Aorta (tissue), 5 donors: Measurements from ENCODE around the gene RHOXF2B. TPM values are rescaled to one million over a fixed set of nuclear protein-coding genes. Genes with fewer than 3 reads are reported as not detected.
"Not testable (repeated sequence)": the region's sequence is repeated elsewhere in the genome, so short reads cannot be mapped to it uniquely, and the experiment has no call there.

Experiments used
- ATAC-seq: fragments of 200-7000 bp; cut with Tn5 transposase; one replicate; pipeline ENCODE4 v1.9.1; 2022; ENCODE audit warnings: moderate library complexity; ENCODE audit not compliant: low FRiP score
- DNase-seq, 2 donors: peaks; one replicate each; pipeline ENCODE4 v3.0.0-alpha.2; 2020
- H3K27ac ChIP-seq, 2 donors: one replicate each; pipeline ENCODE4 v1.5.1; 2013; ENCODE audit warnings: low read length in 2 of 2, mild to moderate bottlenecking in 2 of 2, moderate library complexity in 2 of 2, control low read depth in 1 of 2, inconsistent platforms in 1 of 2, low read depth in 1 of 2
- H3K27me3 ChIP-seq, 2 donors: one replicate each; pipeline ENCODE4 v1.6.1; 2013; ENCODE audit warnings: control low read depth in 1 of 2, low read length in 1 of 2, mild to moderate bottlenecking in 1 of 2, moderate library complexity in 1 of 2; ENCODE audit not compliant: insufficient read depth in 2 of 2, control insufficient read depth in 1 of 2
- H3K36me3 ChIP-seq, 2 donors: one replicate each; pipeline ENCODE4 v1.6.1; 2013; ENCODE audit warnings: control low read depth in 1 of 2, low read length in 1 of 2, mild to moderate bottlenecking in 1 of 2; ENCODE audit not compliant: insufficient read depth in 2 of 2, control insufficient read depth in 1 of 2
- H3K4me1 ChIP-seq, 2 donors: one replicate each; pipeline ENCODE4 v1.6.1; 2013; ENCODE audit warnings: low read length in 2 of 2, control low read depth in 1 of 2, mild to moderate bottlenecking in 1 of 2, moderate library complexity in 1 of 2; ENCODE audit not compliant: insufficient read depth in 2 of 2, control insufficient read depth in 1 of 2
- H3K4me3 ChIP-seq, 2 donors: one replicate each; pipeline ENCODE4 v1.5.1; 2013; ENCODE audit warnings: low read length in 2 of 2, control low read depth in 1 of 2, mild to moderate bottlenecking in 1 of 2
- H3K9me3 ChIP-seq: one replicate; pipeline ENCODE4 v1.6.1; 2013; ENCODE audit warnings: mild to moderate bottlenecking, low read length; ENCODE audit not compliant: control insufficient read depth
- WGBS, 2 donors: extraction: QIAGEN DNeasy Blood & Tissue Kit; methylation state at CpG; one replicate each; pipeline ENCODE4 v1.1.7; 2013; 5-methylcytosine and 5-hydroxymethylcytosine counted together
- intact Hi-C, 2 donors: fragments of 100-400 bp; cut with DNase I; formaldehyde crosslinking; loops; one replicate each; pipeline versions ENCODE4 v1.14.2 to v1.15.0; 2022
- polyA plus RNA-seq, 2 donors: library from polyadenylated mRNA; stranded (reverse); fragments of 200-250 nt; gene quantifications; one replicate each; pipeline ENCODE4 v1.2.3, GENCODE V29; 2013
- total RNA-seq, 2 donors: library from RNA; stranded (reverse); fragmentation: NEBNext Ultra II Directional; extraction: Animal tissue kit (Norgen Biotek cat#: 25700); gene quantifications; one replicate each; pipeline ENCODE4 v1.2.1, GENCODE V29; 2021
- donor health status: healthy with polysubstance abuse.
- donor health status: Bipolar disorder and iron deficiency.
- donor health status: DM: no; HTN: no; CAD: no.
- donor health status: DM: no; HTN: no; CAD: no.
- donor health status: DM: yes; HTN: yes; CAD: no.

RHOXF2B gene
- total and polyA plus RNA-seq, 4 donors, result not detected

- ATAC-seq (no peak), DNase-seq (no peak)
- H3K36me3 ChIP-seq, result no peaks in the 10 kb centered on the region
- H3K27ac ChIP-seq, result no peak overlapping the region
- 67 to 78% methylated on average over 10 of the region's 10 CpGs for WGBS, 2 donors
- no peaks in the 10 kb centered on the region for H3K27me3 ChIP-seq
- intact Hi-C loops, result no loop called here
- no peaks in the 10 kb centered on the region for H3K4me1 ChIP-seq
- no peak overlapping the region for H3K4me3 ChIP-seq
- no peaks in the 10 kb centered on the region for H3K9me3 ChIP-seq
These were observed 10.0 kb upstream of the RHOXF2B start for GRCh38 chrX:120087289-120088017.

GRCh38 chrX:120085553-120086185 is 8.2 kb upstream of the RHOXF2B start:
- WGBS, 2 donors, result no CpG with 5 or more reads among the region's 12 CpGs
- H3K4me1 ChIP-seq, H3K36me3 ChIP-seq, DNase-seq, H3K27me3 ChIP-seq, H3K4me3 ChIP-seq, H3K27ac ChIP-seq, H3K9me3 ChIP-seq, intact Hi-C loops, ATAC-seq: not testable (repeated sequence)

DNA sequence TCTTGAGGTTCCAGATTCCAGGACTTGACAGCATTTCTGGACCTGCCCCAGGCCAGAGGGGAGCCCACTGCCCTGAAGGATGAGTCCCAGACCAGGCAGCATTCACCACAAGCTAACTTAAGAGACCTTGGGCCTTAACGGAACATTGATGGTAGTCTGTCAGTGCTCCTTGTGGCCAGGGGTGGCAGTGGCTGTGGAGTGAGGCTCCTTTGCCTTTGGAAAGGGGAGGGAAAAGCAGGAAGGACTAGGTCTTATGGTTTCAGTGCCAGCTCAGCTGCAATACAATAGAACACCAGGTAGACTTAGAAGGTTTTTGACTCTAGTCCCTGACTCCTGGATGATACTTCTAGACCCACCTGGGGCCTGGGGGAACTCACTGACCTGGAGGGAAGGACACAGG is 11.3 kb downstream of the RHOXF2B start:
- DNase-seq, result not testable (repeated sequence)
- WGBS, 2 donors, result 59 to 100% methylated on average over 1 of the region's 1 CpG

DNA sequence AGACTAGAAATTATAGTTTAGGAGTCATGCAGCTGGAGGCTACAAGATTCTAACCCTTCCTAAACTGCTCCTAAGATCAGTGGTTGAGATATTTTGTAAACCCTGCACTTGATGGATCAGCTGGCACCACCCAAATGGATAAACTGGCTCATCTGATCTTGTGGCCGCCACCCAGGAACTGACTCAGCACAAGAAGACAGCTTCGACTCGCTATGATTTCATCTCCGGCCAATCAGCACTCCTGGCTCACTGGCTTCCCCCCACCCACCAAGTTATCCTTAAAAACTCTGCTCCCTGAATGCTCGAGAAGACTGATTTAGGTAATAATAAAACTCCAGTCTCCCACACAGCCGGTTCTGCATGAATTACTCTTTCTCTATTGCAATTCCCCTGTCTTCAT is 34.8 kb downstream of the RHOXF2B start:
- intact Hi-C loops, H3K4me3 ChIP-seq: not testable (repeated sequence)

More for the DNA sequence above, 11.3 kb downstream of the RHOXF2B start:
- intact Hi-C loops, H3K4me1 ChIP-seq, H3K27ac ChIP-seq, H3K36me3 ChIP-seq, H3K27me3 ChIP-seq, ATAC-seq, H3K9me3 ChIP-seq, H3K4me3 ChIP-seq: not testable (repeated sequence)

GRCh38 chrX:120042247-120042646 is 35.2 kb downstream of the RHOXF2B start:
- H3K9me3 ChIP-seq, H3K27ac ChIP-seq, intact Hi-C loops, H3K27me3 ChIP-seq, ATAC-seq, H3K4me3 ChIP-seq, DNase-seq, H3K4me1 ChIP-seq, H3K36me3 ChIP-seq: not testable (repeated sequence)
- no CpG with 5 or more reads among the region's 2 CpGs for WGBS, 2 donors

More for the DNA sequence above, 34.8 kb downstream of the RHOXF2B start:
- not testable (repeated sequence) for H3K27ac ChIP-seq, H3K4me1 ChIP-seq, DNase-seq, ATAC-seq, H3K36me3 ChIP-seq, H3K27me3 ChIP-seq, H3K9me3 ChIP-seq
- WGBS, 2 donors, result no CpG with 5 or more reads among the region's 6 CpGs

- no CpG with 5 or more reads among the region's 6 CpGs for WGBS, 2 donors
- H3K4me1 ChIP-seq, H3K36me3 ChIP-seq, H3K27ac ChIP-seq, intact Hi-C loops, H3K27me3 ChIP-seq, ATAC-seq, H3K4me3 ChIP-seq, H3K9me3 ChIP-seq, DNase-seq: not testable (repeated sequence)
These were observed 37.3 kb downstream of the RHOXF2B start for GRCh38 chrX:120040176-120040575.

GRCh38 chrX:120039087-120039733 is 38.3 kb downstream of the RHOXF2B start:
- H3K4me1 ChIP-seq, H3K27ac ChIP-seq, ATAC-seq, H3K27me3 ChIP-seq, intact Hi-C loops, H3K36me3 ChIP-seq, DNase-seq, H3K9me3 ChIP-seq, H3K4me3 ChIP-seq: not testable (repeated sequence)
- no CpG with 5 or more reads among the region's 8 CpGs for WGBS, 2 donors

GRCh38 chrX:120036704-120037103 is 40.8 kb downstream of the RHOXF2B start:
- H3K4me3 ChIP-seq, result no peak overlapping the region
- ATAC-seq (no peak), DNase-seq (no peak)
- no peaks in the 10 kb centered on the region for H3K4me1 ChIP-seq
- WGBS, 2 donors, result 38 to 67% methylated on average over 1 of the region's 1 CpG
- no peaks in the 10 kb centered on the region for H3K27me3 ChIP-seq
- no peak overlapping the region for H3K27ac ChIP-seq
- intact Hi-C loops, result no loop called here
- H3K9me3 ChIP-seq, result no peaks in the 10 kb centered on the region
- H3K36me3 ChIP-seq, result no peaks in the 10 kb centered on the region
